Adrenal gland (tissue), 12 donors: ENCODE measurements around the gene ADGRL1. TPM values are rescaled to one million over a fixed set of nuclear protein-coding genes. Genes with fewer than 3 reads are reported as not detected.

Experiments
- DNase-seq, 7 donors: peaks; one replicate each; pipeline ENCODE4 v3.0.0-alpha.2; 2019 to 2020
- H3K27ac ChIP-seq, 5 donors: fragments of 200-600 bp; sonication (generic) in 4 of 5; 1 replicate in 3 of 5; 2 replicates in 2 of 5; pipeline versions ENCODE4 v1.5.1 to v1.8.0; 2016 to 2020; ENCODE audit warnings: mild to moderate bottlenecking in 1 of 5
- H3K27me3 ChIP-seq: fragments of 200-600 bp; 2 replicates; pipeline ENCODE4 v1.8.0; 2021
- H3K36me3 ChIP-seq, 2 donors: fragments of 200-600 bp; replicated peaks in 1 of 2; 1 replicate in 1 of 2; 2 replicates in 1 of 2; pipeline versions ENCODE4 v1.5.1 to v1.8.0; 2018 to 2022
- H3K4me1 ChIP-seq, 2 donors: fragments of 200-600 bp; replicated peaks in 1 of 2; 1 replicate in 1 of 2; 2 replicates in 1 of 2; pipeline versions ENCODE4 v1.5.1 to v1.8.0; 2018 to 2021
- H3K4me3 ChIP-seq, 4 donors: fragments of 200-600 bp; sonication (generic) in 3 of 4; one replicate each; pipeline ENCODE4 v1.5.1; 2016 to 2018
- H3K9me3 ChIP-seq, 3 donors: fragments of 200-600 bp; sonication (generic) in 1 of 3; replicated peaks in 1 of 3; 1 replicate in 2 of 3; 2 replicates in 1 of 3; pipeline versions ENCODE4 v1.5.1 to v1.8.0; 2016 to 2021
- CTCF ChIP-seq, 6 experiments: fragments of 450-650 bp in 4 of 6; fragments of 200-600 bp in 2 of 6; sonication (generic) in 1 of 6; IDR thresholded peaks; 1 replicate in 5 of 6; 2 replicates in 1 of 6; pipeline versions ENCODE4 v1.5.1 to v1.8.0; 2016 to 2021; ENCODE audit warnings: antibody characterized with exemption in 6 of 6, mild to moderate bottlenecking in 2 of 6, moderate library complexity in 1 of 6
- POLR2A ChIP-seq, 2 donors: fragments of 450-650 bp; IDR thresholded peaks; one replicate each; pipeline ENCODE4 v1.6.1; 2017; ENCODE audit warnings: antibody characterized with exemption in 2 of 2, mild to moderate bottlenecking in 2 of 2, moderate library complexity in 1 of 2
- WGBS, 4 donors: extraction: QIAGEN DNeasy Blood & Tissue Kit in 2 of 4; methylation state at CpG; one replicate each; pipeline versions ENCODE4 v1.1.5 to v1.1.7; 2013 to 2017; 5-methylcytosine and 5-hydroxymethylcytosine counted together
- intact Hi-C, 2 donors: fragments of 100-400 bp; cut with DNase I; formaldehyde crosslinking; loops; one replicate each; pipeline versions ENCODE4 v1.14.1 to v1.15.0; 2022 to 2023
- polyA plus RNA-seq, 3 donors: library from polyadenylated mRNA; stranded (reverse); fragments of 200-250 nt in 2 of 3; fragments of 350-450 nt in 1 of 3; fragmentation: Illumina TruSeq in 1 of 3; extraction: RNeasy Lipid Tissue Mini Kit (QIAGEN cat#74804) in 1 of 3; gene quantifications; one replicate each; pipeline ENCODE4 v1.2.3, GENCODE V29; 2013 to 2014
- total RNA-seq, 9 donors: library from RNA; depleted of rRNA in 4 of 9; stranded (reverse); fragments of >200 nt in 4 of 9; fragments of 120-200 nt in 1 of 9; fragmentation: NEBNext Ultra II Directional in 1 of 9; extraction: Animal tissue kit (Norgen Biotek cat#: 25700) in 1 of 9; gene quantifications; one replicate each; pipeline versions ENCODE4 v1.1.0 to v1.2.4, GENCODE V29; 2013 to 2023
- donor health status: healthy with polysubstance abuse.
- donor health status: Bipolar disorder and iron deficiency.
- donor health status: DM: yes; HTN: yes; CAD: no.
- donor health status: DM: no; HTN: no; CAD: no.
- donor health status: DM: no; HTN: no; CAD: no.
- donor health status: DM: yes; HTN: yes; CAD: no.

ADGRL1 gene
- total and polyA plus RNA-seq, 12 donors = 2.2 to 25.7 (median 13.0) TPM

- peaks cover 0 to 10% of the 10 kb centered on the region in 2 donors for H3K36me3 ChIP-seq
- H3K4me1 ChIP-seq = peaks cover 50 to 79% of the 10 kb centered on the region in 2 donors
- no peaks in the 10 kb centered on the region for H3K27me3 ChIP-seq
- TF ChIP-seq CTCF (IDR thresholded peaks at IDR 0.05) = no peak
- H3K27ac ChIP-seq = peak overlapping the region in 4 of 5 donors; percentile 32 to 94 (median 88)
- H3K4me3 ChIP-seq = no peak overlapping the region
- DNase-seq = no peak
- intact Hi-C loops = no loop called here
- H3K9me3 ChIP-seq = no peaks in the 10 kb centered on the region
- 70 to 83% (median 76%) methylated on average over 1 of the region's 1 CpG for WGBS, 4 donors
Observed at GRCh38 chr19:14111486-14111885, 94.5 kb downstream of the ADGRL1 start.

GRCh38 chr19:14110650-14111049 is 95.3 kb downstream of the ADGRL1 start:
- TF ChIP-seq POLR2A (IDR thresholded peaks at IDR 0.05) (no peak), CTCF (IDR thresholded peaks at IDR 0.05) (no peak)
- 53 to 74% (median 57%) methylated on average over 2 of the region's 2 CpGs for WGBS, 4 donors
- H3K27ac ChIP-seq = peak overlapping the region in 2 of 5 donors; percentile 53 to 90

GRCh38 chr19:14107581-14108461 is 98.1 kb downstream of the ADGRL1 start:
- H3K4me3 ChIP-seq = no peak overlapping the region

More at GRCh38 chr19:14110650-14111049, 95.3 kb downstream of the ADGRL1 start:
- no peak overlapping the region for H3K4me3 ChIP-seq
- no peaks in the 10 kb centered on the region for H3K9me3 ChIP-seq
- no peaks in the 10 kb centered on the region for H3K27me3 ChIP-seq
- peaks cover 42 to 71% of the 10 kb centered on the region in 2 donors for H3K4me1 ChIP-seq
- peaks cover 0 to 17% of the 10 kb centered on the region in 2 donors for H3K36me3 ChIP-seq
- no peak for DNase-seq
- intact Hi-C loops = no loop called here

More at GRCh38 chr19:14107581-14108461, 98.1 kb downstream of the ADGRL1 start:
- Histone ChIP-seq H3K4me1 (peaks cover 24 to 51% of the 10 kb centered on the region in 2 donors), H3K27ac (peak overlapping the region; percentile 4 to 88 (median 74)), H3K27me3 (no peaks in the 10 kb centered on the region), H3K9me3 (no peaks in the 10 kb centered on the region), H3K36me3 (peaks cover 0 to 38% of the 10 kb centered on the region in 2 donors)
- WGBS, 4 donors = 38 to 52% (median 39%) methylated on average over 14 to 23 of the region's 23 CpGs
- intact Hi-C loops = no loop called here
- no peak for TF ChIP-seq CTCF (IDR thresholded peaks at IDR 0.05)
- TF ChIP-seq POLR2A (IDR thresholded peaks at IDR 0.05) = no peak
- DNase-seq = peak; percentile 64 to 90 (median 87)
